OCI-M2 (cell line): ENCODE data around the gene CD300LD.
"Not testable (repeated sequence)": the region's sequence is repeated elsewhere in the genome, so short reads cannot be mapped to it uniquely, and the experiment has no call there.

ENCODE experiments used
- DNase-seq: peaks from one replicate; lab custom pipeline; 2025; ENCODE audit not compliant: unreplicated experiment; lab: John Stamatoyannopoulos, UW

CD300LD gene

GRCh38 chr17:74573635-74574034 is 18.4 kb downstream of the CD300LD start:
- not testable (repeated sequence) for DNase-seq

GRCh38 chr17:74573169-74573568 is 18.9 kb downstream of the CD300LD start:
- no peak for DNase-seq

GRCh38 chr17:74571621-74572270 is 20.3 kb downstream of the CD300LD start:
- DNase-seq = no peak

- DNase-seq = no peak
These were observed 22.8 kb downstream of the CD300LD start for GRCh38 chr17:74569020-74570003.

- no peak for DNase-seq
These were observed 23.8 kb downstream of the CD300LD start for GRCh38 chr17:74568106-74568873.

- DNase-seq = no peak
These were observed 24.7 kb downstream of the CD300LD start, which contains the start of gene CD300H for GRCh38 chr17:74567397-74567796. TSS of gene CD300H (minus strand) at chr17:74567509.

GRCh38 chr17:74566132-74566753 is 25.8 kb downstream of the CD300LD start:
- no peak for DNase-seq

- no peak for DNase-seq
These were observed 27.0 kb downstream of the CD300LD start for GRCh38 chr17:74565126-74565525.

- no peak for DNase-seq
These were observed 28.7 kb downstream of the CD300LD start for GRCh38 chr17:74563358-74563757.

GRCh38 chr17:74561586-74561985 is 30.5 kb downstream of the CD300LD start:
- no peak for DNase-seq

- DNase-seq = no peak
These were observed 33.1 kb downstream of the CD300LD start for GRCh38 chr17:74558882-74559519.

GRCh38 chr17:74558402-74558801 is 33.7 kb downstream of the CD300LD start:
- DNase-seq = not testable (repeated sequence)

- DNase-seq = no peak
These were observed 36.6 kb downstream of the CD300LD start for GRCh38 chr17:74555427-74555940.

- no peak for DNase-seq
These were observed 37.2 kb downstream of the CD300LD start for GRCh38 chr17:74554909-74555308.

GRCh38 chr17:74552037-74552436 is 40.0 kb downstream of the CD300LD start:
- DNase-seq = no peak

- DNase-seq = no peak
These were observed 41.5 kb downstream of the CD300LD start for GRCh38 chr17:74550602-74551001.

- DNase-seq = no peak
These were observed 42.7 kb downstream of the CD300LD start for GRCh38 chr17:74549343-74549742.

- DNase-seq = no peak
These were observed 44.3 kb downstream of the CD300LD start for GRCh38 chr17:74547736-74548135.

GRCh38 chr17:74547264-74547663 is 44.8 kb downstream of the CD300LD start:
- no peak for DNase-seq

- no peak for DNase-seq
These were observed 45.5 kb downstream of the CD300LD start for GRCh38 chr17:74546586-74546985.
